DOHH2 (cell line): ENCODE data around the gene SLC9A7.

Experiments used
- H3F3A ChIP-seq: fragments of 200-600 bp; sonication (generic), shearing (Covaris generic); 2 replicates; pipeline ENCODE4 v1.6.0; 2016; ENCODE audit warnings: antibody characterized with exemption, mild to moderate bottlenecking; ENCODE audit not compliant: control insufficient read depth, insufficient read depth
- H3K27ac ChIP-seq: fragments of 200-600 bp; sonication (generic); 2 replicates; pipeline ENCODE4 v1.5.1; 2014; ENCODE audit warnings: low read depth, mild to moderate bottlenecking, low read length, moderate library complexity
- H3K27me3 ChIP-seq: fragments of 200-600 bp; sonication (generic); 2 replicates; pipeline ENCODE4 v1.6.1; 2014; ENCODE audit warnings: mild to moderate bottlenecking, low read length, mixed read lengths; ENCODE audit not compliant: control insufficient read depth
- H3K36me3 ChIP-seq: fragments of 200-600 bp; sonication (generic); 2 replicates; pipeline ENCODE4 v1.6.1; 2014; ENCODE audit warnings: mild to moderate bottlenecking, low read length, moderate library complexity, mixed read lengths; ENCODE audit not compliant: control insufficient read depth
- H3K4me1 ChIP-seq: fragments of 200-600 bp; sonication (generic); 2 replicates; pipeline ENCODE4 v1.6.1; 2014; ENCODE audit warnings: mild to moderate bottlenecking, low read length, mixed read lengths; ENCODE audit not compliant: control insufficient read depth
- H3K4me2 ChIP-seq: fragments of 200-600 bp; sonication (generic); 2 replicates; pipeline ENCODE4 v1.6.0; 2014; ENCODE audit warnings: mild to moderate bottlenecking, low read length, moderate library complexity
- H3K4me3 ChIP-seq: fragments of 200-600 bp; sonication (generic); 2 replicates; pipeline ENCODE4 v1.5.1; 2014; ENCODE audit warnings: mild to moderate bottlenecking, low read length, mixed read lengths
- H3K79me2 ChIP-seq: fragments of 200-600 bp; sonication (generic); 2 replicates; pipeline ENCODE4 v1.6.1; 2014; ENCODE audit warnings: mild to moderate bottlenecking, low read length, mixed read lengths; ENCODE audit not compliant: control insufficient read depth
- H3K9me2 ChIP-seq: fragments of 200-600 bp; sonication (generic); replicated peaks from 2 replicates; pipeline ENCODE4 v1.6.1; 2014; ENCODE audit warnings: mild to moderate bottlenecking, low read length, mixed read lengths; ENCODE audit not compliant: control insufficient read depth
- H3K9me3 ChIP-seq: fragments of 200-600 bp; sonication (generic); 2 replicates; pipeline ENCODE4 v1.6.1; 2014; ENCODE audit warnings: antibody characterized with exemption, low read length, mixed read lengths; ENCODE audit not compliant: control insufficient read depth, insufficient read depth
- H4K20me1 ChIP-seq: fragments of 200-600 bp; sonication (generic); 2 replicates; pipeline ENCODE4 v1.6.0; 2014; ENCODE audit warnings: low read depth, mild to moderate bottlenecking, antibody characterized with exemption, low read length, moderate library complexity; ENCODE audit not compliant: control insufficient read depth, insufficient read depth
- EZH2phosphoT487 ChIP-seq: fragments of 200-600 bp; sonication (generic); IDR thresholded peaks from 2 replicates; pipeline ENCODE4 v1.6.1; 2017; ENCODE audit warnings: borderline replicate concordance, mild to moderate bottlenecking, antibody characterized with exemption, low read length, moderate library complexity, mixed read lengths
- TF ChIP-seq, protein P1 (sequence below): fragments of 200-600 bp; sonication (generic); IDR thresholded peaks from one replicate; pipeline ENCODE4 v1.5.1; 2014; ENCODE audit warnings: antibody characterized with exemption, mild to moderate bottlenecking, low read depth, low read length; ENCODE audit not compliant: poor library complexity, severe bottlenecking

Gene SLC9A7

DNA sequence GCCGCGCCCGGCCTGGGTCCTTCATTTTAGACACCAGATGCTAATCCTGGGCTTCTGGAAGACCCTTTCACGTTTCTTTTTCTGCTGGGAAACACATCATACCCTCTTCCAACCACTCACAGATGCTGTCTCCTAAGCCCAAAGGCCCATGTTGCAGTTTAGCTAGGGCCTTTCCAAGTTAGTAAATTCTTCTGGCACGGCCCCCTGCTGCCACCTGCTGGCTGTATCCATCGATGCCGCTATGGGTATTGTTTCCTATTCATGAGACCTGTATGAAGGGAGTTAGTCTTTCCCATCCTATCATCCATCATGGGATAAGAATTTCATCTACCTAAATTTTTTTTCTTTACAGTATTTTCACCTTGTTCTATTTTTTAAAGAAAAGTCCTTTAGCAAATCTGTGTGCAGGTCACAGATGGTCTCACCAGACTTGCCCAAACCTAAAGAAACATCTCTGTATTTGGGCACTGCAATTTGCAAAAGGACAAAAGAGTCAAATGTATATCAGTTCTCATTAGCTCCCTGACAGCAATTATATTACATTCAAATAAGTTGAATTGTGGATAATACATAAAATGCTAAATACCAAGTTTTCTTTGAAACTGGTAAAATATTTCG is 37.8 kb upstream of the SLC9A7 start:
- Histone ChIP-seq H3F3A (no peaks in the 10 kb centered on the region), H3K27me3 (no peaks in the 10 kb centered on the region), H3K4me2 (no peak overlapping the region), H3K4me3 (no peak overlapping the region), H3K9me2 (no peaks in the 10 kb centered on the region), H3K9me3 (no peaks in the 10 kb centered on the region), H4K20me1 (no peaks in the 10 kb centered on the region), H3K79me2 (no peaks in the 10 kb centered on the region), H3K4me1 (0 out of 2 replicates have a peak, but pooled peaks cover 2% of the 10 kb centered on the region), H3K27ac (no peak overlapping the region), H3K36me3 (no peaks in the 10 kb centered on the region)
- no peak for TF ChIP-seq EZH2phosphoT487
- TF ChIP-seq, protein P1, sequence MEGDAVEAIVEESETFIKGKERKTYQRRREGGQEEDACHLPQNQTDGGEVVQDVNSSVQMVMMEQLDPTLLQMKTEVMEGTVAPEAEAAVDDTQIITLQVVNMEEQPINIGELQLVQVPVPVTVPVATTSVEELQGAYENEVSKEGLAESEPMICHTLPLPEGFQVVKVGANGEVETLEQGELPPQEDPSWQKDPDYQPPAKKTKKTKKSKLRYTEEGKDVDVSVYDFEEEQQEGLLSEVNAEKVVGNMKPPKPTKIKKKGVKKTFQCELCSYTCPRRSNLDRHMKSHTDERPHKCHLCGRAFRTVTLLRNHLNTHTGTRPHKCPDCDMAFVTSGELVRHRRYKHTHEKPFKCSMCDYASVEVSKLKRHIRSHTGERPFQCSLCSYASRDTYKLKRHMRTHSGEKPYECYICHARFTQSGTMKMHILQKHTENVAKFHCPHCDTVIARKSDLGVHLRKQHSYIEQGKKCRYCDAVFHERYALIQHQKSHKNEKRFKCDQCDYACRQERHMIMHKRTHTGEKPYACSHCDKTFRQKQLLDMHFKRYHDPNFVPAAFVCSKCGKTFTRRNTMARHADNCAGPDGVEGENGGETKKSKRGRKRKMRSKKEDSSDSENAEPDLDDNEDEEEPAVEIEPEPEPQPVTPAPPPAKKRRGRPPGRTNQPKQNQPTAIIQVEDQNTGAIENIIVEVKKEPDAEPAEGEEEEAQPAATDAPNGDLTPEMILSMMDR = peak; percentile 60

DNA sequence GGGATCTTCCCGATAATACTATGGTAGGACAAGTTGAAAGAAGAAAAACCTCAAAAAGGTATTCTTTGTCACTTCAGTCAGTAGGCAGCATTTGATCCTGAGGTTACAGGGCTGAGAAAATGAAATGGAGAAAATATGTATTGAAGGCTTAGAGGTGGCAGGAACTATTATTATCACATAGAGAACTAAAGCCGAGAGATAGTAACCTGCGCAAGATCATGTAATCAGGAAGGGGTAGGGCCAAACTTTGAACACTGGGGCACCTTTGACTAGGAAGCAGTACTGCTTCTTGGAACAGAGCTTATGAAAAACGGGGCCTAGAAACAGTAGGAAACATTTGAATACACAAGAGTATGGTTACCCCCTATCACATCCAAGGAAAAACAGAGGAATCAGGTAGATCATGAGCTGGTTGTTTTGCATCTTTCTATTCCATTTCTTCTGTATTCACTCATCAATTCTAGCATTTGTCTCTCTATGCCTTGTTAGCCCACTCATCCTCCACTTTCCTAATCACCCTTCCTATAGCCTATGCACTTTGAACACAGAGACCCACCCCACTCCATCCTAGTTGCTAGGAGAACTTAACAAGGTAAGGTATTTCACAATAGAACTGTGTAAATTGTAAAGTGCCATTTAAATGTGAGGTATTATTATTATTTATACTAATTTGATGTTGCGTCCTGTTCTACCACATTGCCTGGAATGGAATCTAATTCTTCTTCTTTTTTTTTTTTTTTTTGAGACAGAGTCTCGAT is 34.6 kb upstream of the SLC9A7 start:
- Histone ChIP-seq H4K20me1 (no peaks in the 10 kb centered on the region), H3K79me2 (no peaks in the 10 kb centered on the region), H3K27me3 (no peaks in the 10 kb centered on the region), H3K36me3 (no peaks in the 10 kb centered on the region), H3K9me2 (no peaks in the 10 kb centered on the region), H3K27ac (no peak overlapping the region), H3K4me1 (0 out of 2 replicates have a peak, but pooled peaks cover 2% of the 10 kb centered on the region), H3K4me3 (no peak overlapping the region), H3K9me3 (no peaks in the 10 kb centered on the region), H3F3A (no peaks in the 10 kb centered on the region), H3K4me2 (no peak overlapping the region)
- TF ChIP-seq EZH2phosphoT487 = no peak
- TF ChIP-seq, protein P1 = no peak

DNA sequence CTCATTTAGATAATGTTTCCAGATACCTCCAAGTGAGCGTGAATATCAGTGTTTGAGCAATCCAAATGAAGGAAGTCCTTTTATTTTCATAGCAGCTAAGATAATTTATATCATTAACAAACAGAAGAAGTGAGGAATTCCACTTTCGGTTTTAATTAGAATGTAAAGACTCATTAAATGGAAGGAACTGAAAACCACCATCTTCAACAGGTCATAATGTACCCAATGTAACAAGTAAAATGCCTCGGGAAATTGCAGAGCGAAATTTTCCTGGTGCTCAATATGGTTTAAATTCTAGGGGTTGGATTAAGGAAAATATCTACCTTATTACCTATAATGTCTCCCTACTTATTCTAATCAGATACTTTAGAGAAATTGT is 33.9 kb upstream of the SLC9A7 start:
- Histone ChIP-seq H3K79me2 (no peaks in the 10 kb centered on the region), H4K20me1 (no peaks in the 10 kb centered on the region), H3F3A (no peaks in the 10 kb centered on the region), H3K9me3 (no peaks in the 10 kb centered on the region), H3K4me1 (0 out of 2 replicates have a peak, but pooled peaks cover 2% of the 10 kb centered on the region), H3K27ac (no peak overlapping the region), H3K4me3 (no peak overlapping the region), H3K36me3 (no peaks in the 10 kb centered on the region), H3K27me3 (no peaks in the 10 kb centered on the region), H3K4me2 (no peak overlapping the region), H3K9me2 (no peaks in the 10 kb centered on the region)
- no peak for TF ChIP-seq EZH2phosphoT487
- TF ChIP-seq, protein P1 = no peak
